Epithelial cell of prostate (primary cell): ENCODE data around the gene FFAR3.
A peak's percentile ranks its signal among the peaks of the same experiment; 100 is the strongest.
"Not testable (repeated sequence)": the region's sequence is repeated elsewhere in the genome, so short reads cannot be mapped to it uniquely, and the experiment has no call there.

Experiments
- DNase-seq: peaks from one replicate; pipeline ENCODE4 v3.0.0-alpha.2; 2011; ENCODE audit warnings: low read depth, low spot score
- H3K27ac ChIP-seq: fragments of 450-650 bp; 2 replicates; pipeline ENCODE4 v1.5.1; 2017; ENCODE audit warnings: mild to moderate bottlenecking

FFAR3 gene

DNA sequence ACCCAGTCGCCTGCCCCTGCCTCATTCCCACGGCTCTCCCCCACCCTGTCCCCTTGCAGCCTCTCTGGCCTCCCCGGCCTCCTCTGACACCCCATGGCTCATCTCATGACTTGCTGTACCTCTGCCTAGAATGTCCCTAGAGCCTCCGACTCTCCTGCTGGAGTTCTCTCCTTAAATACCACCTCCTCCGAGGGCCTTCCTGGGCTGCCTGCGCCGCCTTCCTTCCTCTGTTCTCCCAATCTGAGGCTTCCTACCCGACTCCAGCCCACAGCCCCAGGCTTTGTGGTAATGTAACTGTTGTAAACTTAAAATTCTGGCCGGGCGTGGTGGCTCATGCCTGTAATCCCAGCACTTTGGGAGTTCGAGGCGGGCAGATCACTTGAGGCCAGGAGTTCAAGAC lies 40.3 kb downstream of the FFAR3 start:
- H3K27ac ChIP-seq, result no peak overlapping the region

DNA sequence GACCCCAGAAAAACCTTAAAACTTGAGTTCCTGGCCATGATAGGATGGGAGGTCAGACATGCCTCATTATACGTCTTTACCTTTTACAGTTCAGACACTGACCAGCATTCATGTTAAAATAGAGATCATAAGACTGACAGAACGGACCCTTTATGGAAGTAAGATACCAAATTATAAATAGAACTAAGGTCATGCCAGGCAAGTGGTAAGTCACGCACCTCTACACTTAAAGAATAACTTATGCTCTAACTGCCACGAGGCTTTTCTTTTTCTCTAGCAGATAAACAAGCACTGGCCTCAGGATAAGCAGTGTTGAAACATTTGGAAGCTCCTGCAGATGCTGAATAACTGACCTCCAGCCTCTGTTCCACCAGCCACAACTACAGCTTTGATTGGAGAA lies 41.0 kb downstream of the FFAR3 start:
- no peak overlapping the region for H3K27ac ChIP-seq
- DNase-seq, result no peak

More for the DNA sequence above, 40.3 kb downstream of the FFAR3 start:
- no peak for DNase-seq

DNA sequence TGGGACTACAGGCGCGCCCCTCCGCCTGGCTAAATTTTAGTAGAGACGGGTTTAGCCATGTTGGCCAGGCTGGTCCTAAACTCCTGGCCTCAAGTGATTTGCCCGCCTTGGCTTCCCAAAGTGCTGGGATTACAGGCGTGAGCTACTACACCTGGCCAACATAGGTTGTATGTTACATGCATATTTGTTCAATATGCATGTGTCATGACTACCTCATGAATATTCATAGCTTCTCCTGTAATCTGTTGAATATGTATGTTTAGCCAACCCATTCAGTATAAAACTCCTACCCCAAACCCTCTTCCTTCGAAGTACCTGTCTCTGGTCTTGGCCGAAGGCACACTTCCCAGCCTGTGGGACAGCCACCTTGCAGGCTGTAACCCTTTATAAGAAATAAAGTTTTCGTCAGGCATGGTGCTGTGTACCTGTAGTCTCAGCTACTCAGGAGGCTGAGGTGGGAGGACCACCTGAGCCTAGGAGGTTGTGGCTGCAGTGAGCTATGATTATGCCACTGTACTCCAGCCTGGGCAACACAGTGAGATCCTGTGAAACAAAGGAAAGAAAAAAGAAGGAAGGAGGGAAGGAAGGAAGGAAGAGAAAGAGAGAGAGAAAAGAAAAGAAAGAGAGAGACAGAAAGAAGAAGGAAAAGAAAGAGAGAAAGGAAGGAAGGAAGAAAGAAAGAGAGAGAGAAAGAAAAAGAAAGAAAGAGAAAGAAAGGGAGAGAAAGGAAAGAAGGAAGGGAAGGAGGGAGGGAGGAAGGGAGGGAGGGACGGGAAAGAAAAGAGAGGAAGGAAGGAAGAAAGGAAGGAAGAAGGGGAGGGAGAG lies 41.9 kb downstream of the FFAR3 start:
- no peak overlapping the region for H3K27ac ChIP-seq
- no peak for DNase-seq

DNA sequence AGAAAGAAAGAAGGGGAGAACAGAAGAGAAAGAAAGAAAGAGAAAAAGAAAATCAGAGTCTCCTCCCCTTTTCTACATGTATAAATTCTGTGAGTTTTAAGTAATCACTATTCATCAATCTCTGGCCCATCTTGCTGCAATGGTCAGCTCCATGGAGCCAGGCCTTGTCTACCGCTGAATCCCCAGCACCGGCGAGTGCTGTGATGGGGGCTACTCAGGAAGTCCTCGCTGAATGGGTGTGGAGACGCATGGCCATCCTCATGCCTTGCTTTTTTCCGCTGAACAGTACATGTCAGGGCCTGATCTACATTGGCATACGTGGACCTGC lies 42.5 kb downstream of the FFAR3 start:
- DNase-seq, result no peak
- no peak overlapping the region for H3K27ac ChIP-seq

DNA sequence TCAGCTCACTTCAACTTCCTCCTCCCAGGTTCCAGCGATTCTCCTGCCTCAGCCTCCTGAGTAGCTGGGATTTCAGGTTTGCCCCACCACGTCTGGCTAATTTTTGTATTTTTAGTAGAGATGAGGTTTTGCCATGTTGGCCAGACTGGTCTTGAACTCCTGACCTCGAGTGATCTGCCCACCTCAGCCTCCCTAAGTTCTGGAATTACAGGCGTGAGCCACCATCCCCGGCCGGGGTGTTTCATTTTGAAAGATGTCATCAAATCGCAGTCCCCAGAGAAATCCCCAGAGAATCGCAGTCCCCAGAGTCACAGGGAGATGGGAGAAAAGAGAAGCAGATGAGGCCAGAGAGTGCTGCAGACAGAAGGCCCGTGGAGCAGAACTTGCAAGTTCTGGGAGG lies 43.2 kb downstream of the FFAR3 start:
- not testable (repeated sequence) for H3K27ac ChIP-seq, DNase-seq

DNA sequence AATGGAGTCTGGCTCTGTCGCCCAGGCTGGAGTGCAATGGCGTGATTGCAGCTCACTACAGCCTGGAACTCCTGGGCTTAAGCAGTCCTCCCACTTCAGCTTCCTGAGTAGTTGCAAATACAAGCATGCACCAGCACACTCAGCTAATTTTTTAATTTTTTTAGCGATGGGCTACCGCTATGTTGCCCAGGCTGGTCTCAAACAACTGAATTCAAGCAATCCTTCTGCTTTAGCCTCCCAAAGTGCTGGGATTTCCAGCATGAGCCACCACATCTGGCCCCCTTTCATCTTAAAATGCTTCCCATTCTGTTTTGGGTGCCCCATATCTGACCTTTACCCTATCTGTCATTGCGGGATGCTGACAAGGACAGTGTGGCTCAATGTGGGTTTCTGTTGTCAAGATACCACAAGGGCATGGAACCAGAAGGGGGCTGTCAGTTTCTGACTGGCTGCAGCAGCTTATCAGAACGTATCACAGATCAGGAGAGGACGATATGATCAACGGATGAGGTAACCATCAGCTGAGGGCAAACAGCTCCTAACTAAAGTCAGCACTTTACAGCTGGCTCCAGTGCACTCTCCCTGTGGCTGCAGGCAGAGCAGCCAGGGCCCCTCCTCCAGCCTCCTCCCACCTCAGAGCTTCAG lies 45.0 kb downstream of the FFAR3 start:
- no peak for DNase-seq
- no peak overlapping the region for H3K27ac ChIP-seq

DNA sequence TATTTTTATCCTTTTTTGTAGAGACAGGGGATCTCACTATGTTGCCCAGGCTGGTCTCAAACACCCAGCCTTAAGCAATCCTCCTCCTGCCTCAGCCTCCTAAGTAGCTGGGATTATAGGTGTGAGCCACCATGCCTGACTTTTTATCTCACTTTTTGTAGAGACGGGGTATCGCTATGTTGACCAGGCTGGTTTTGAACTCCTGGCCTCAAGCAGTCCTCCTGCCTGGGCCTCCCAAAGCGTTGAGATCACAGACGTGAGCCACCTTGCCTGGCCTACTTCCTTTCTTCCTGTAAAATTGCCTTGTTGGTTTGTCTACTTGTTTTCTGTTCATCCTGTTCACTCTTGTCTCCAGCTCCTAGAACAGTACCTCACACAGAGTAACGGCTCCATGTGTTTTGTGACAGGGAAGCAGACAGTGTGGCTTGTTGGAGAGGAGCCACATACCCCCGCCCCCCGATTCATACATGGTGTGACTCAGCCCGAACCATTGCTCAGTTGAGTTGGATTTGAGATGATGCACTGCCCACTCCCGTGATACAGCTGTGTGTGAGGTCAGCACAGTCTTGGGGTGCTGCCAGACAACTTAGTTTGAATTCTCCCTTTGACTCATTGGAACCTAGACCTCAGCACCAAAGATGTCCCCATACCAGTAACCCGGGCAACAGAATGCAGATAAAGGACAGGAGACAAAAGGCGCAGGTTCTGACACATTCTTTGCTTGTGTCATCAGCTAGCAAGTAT lies 46.8 kb downstream of the FFAR3 start:
- no peak overlapping the region for H3K27ac ChIP-seq

DNA sequence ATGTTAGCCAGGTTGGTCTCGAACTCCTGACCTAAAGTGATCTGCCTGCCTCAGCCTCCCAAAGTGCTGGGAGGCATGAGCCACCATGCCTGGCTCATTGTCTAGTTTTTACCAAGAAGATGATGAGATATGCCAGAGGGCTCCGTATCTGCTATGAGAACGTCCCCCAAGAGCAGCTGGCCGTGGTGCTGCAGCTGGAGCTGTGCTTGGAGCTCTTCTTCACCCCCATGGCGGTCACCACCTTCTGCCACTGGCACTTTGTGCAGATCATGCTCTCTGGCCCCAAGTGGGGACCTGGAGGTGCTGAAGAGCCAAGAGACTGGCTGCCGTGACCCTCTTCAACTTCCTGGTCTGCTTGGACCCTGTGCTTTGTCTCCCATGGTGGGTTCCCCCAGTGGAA lies 49.4 kb downstream of the FFAR3 start:
- H3K27ac ChIP-seq, result no peak overlapping the region
- DNase-seq, result no peak

More for the DNA sequence above, 46.8 kb downstream of the FFAR3 start:
- DNase-seq, result peak; percentile 92

DNA sequence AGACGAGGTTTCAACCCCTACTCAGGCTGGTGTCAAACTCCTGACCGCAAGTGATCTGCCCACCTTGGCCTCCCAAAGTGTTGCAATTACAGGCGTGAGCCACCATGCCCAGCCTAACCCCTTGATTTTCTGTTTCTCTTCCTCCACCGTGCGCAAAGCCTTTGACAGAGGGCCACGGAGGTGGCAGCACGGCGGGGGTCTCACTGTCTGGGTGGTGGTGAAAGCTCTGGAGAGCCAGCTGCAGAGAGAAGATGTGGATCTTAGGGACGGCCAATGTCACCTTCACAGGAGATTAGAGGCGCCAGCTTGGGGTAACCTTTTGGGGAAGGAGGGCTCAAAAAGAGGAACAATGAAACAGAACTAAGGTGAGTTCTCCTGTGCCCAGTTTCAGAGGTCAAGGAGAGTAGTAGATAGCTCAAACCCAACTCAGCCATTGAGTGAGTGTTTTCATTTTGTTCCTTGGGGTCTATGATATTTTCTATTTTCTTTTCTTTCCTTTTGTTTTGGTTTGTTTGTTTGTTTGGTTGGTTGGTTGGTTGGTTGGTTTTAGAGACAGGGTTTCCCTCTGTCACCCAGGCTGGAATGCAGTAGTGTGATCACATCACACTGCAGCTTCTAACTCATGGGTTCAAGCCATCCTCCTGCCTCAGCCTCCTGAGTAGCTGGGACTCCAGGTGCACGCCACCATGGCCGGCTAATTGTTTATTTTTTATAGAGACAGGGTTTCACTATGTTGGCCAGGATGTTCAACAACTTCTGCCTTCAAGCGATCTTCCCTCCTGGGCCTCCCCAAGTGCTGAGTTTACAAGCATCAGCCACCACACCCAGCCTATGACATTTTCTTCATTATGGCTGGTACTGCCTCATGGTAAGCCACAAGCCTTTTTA lies 50.3 kb downstream of the FFAR3 start:
- DNase-seq, result no peak

DNA sequence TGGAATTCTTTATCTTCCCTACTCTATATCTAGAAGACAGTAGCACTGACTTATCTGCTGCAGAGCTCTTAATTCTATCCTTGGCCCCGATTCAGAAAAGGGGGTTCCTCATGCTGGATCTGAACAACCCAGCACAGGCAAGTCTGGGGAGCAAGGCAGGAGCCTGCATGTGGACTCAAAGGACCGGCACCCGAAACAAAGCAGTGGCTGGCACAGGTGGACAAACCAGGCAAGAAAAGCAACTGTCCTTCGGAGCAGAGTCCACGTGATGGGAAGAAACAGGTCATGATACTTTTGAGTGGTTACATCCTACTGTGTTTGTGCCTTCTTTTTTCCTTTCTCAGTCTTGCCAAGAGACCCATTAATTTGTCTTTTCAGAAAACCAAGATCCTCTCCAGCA lies 50.9 kb downstream of the FFAR3 start:
- no peak for DNase-seq

More for the DNA sequence above, 50.3 kb downstream of the FFAR3 start:
- H3K27ac ChIP-seq, result no peak overlapping the region

More for the DNA sequence above, 50.9 kb downstream of the FFAR3 start:
- H3K27ac ChIP-seq, result no peak overlapping the region
